Stomach (tissue), 9 donors: ENCODE measurements around the gene SHISAL1. TPM values are rescaled to one million over a fixed set of nuclear protein-coding genes. Genes with fewer than 3 reads are reported as not detected.

Source experiments
- DNase-seq, 2 donors: peaks; one replicate each; pipeline versions ENCODE4 v3.0.0 to v3.0.0-alpha.2; 2013 to 2019
- H3K27ac ChIP-seq, 5 donors: fragments of 200-600 bp in 4 of 5; sonication (generic) in 4 of 5; one replicate each; pipeline ENCODE4 v1.5.1; 2013 to 2019; ENCODE audit warnings: mild to moderate bottlenecking in 1 of 5, moderate library complexity in 1 of 5
- H3K27me3 ChIP-seq, 3 donors: fragments of 200-600 bp; sonication (generic); one replicate each; pipeline ENCODE4 v1.5.1; 2017 to 2019; ENCODE audit warnings: mixed run types in 1 of 3
- H3K36me3 ChIP-seq, 4 donors: fragments of 200-600 bp; sonication (generic); 1 replicate in 3 of 4; 2 replicates in 1 of 4; pipeline ENCODE4 v1.5.1; 2016 to 2019
- H3K4me1 ChIP-seq, 4 donors: fragments of 200-600 bp; sonication (generic); one replicate each; pipeline ENCODE4 v1.5.1; 2016 to 2019
- H3K4me3 ChIP-seq, 4 donors: fragments of 200-600 bp; sonication (generic) in 3 of 4; one replicate each; pipeline ENCODE4 v1.5.1; 2016 to 2019; ENCODE audit warnings: mild to moderate bottlenecking in 1 of 4
- H3K9me3 ChIP-seq, 4 donors: fragments of 200-600 bp; sonication (generic); one replicate each; pipeline ENCODE4 v1.5.1; 2016 to 2019
- CTCF ChIP-seq, 7 experiments: fragments of 450-650 bp in 4 of 7; fragments of 200-600 bp in 3 of 7; sonication (generic) in 3 of 7; IDR thresholded peaks; one replicate each; pipeline ENCODE4 v1.5.1; 2016 to 2019; ENCODE audit warnings: antibody characterized with exemption in 7 of 7, control low read depth in 2 of 7, mild to moderate bottlenecking in 1 of 7
- EP300 ChIP-seq: sonication (generic); formaldehyde crosslinking; IDR thresholded peaks from one replicate; pipeline ENCODE4 v1.6.1; 2017; ENCODE audit warnings: antibody characterized with exemption
- POLR2A ChIP-seq, 4 donors: fragments of 450-650 bp; IDR thresholded peaks; one replicate each; pipeline ENCODE4 v1.6.1; 2016; ENCODE audit warnings: antibody characterized with exemption in 4 of 4, control low read depth in 2 of 4, mild to moderate bottlenecking in 1 of 4, moderate library complexity in 1 of 4
- POLR2AphosphoS5 ChIP-seq, 3 donors: sonication (generic); formaldehyde crosslinking; IDR thresholded peaks; one replicate each; pipeline ENCODE4 v1.6.1; 2016; ENCODE audit warnings: antibody characterized with exemption in 3 of 3
- WGBS, 5 donors: extraction: QIAGEN DNeasy Blood & Tissue Kit in 3 of 5; methylation state at CpG; one replicate each; pipeline versions ENCODE4 v1.1.5 to v1.1.7; 2013 to 2018; 5-methylcytosine and 5-hydroxymethylcytosine counted together
- intact Hi-C: fragments of 100-400 bp; cut with DNase I; formaldehyde crosslinking; loops from one replicate; pipeline ENCODE4 v1.15.1; 2023; ENCODE audit warnings: low total_unique reads
- polyA plus RNA-seq, 3 donors: library from polyadenylated mRNA; stranded (reverse); fragments of 200-250 nt; gene quantifications; one replicate each; pipeline ENCODE4 v1.2.3, GENCODE V29; 2013
- total RNA-seq, 5 donors: library from RNA; depleted of rRNA; stranded (reverse); fragments of >200 nt; gene quantifications; one replicate each; pipeline versions ENCODE4 v1.1.0 to v1.2.3, GENCODE V29; 2014 to 2016
- donor health status: healthy with polysubstance abuse.
- donor health status: Bipolar disorder and iron deficiency.
- donor health status: healthy.

Gene SHISAL1
- total and polyA plus RNA-seq, 8 donors = 0.43 to 19.3 (median 1.2) TPM

- Histone ChIP-seq H3K9me3 (peaks cover 2 to 17% (median 10%) of the 10 kb centered on the region in 4 donors), H3K36me3 (no peaks in the 10 kb centered on the region), H3K4me1 (peaks cover 0 to 18% (median 14%) of the 10 kb centered on the region in 4 donors), H3K4me3 (no peak overlapping the region), H3K27me3 (no peaks in the 10 kb centered on the region), H3K27ac (peak overlapping the region in 3 of 5 donors; percentile 44 to 71 (median 66))
- WGBS, 5 donors = 29 to 57% (median 49%) methylated on average over 12 of the region's 12 CpGs
- intact Hi-C loops = no loop called here
- TF ChIP-seq POLR2A (IDR thresholded peaks at IDR 0.05) = no peak
- TF ChIP-seq CTCF (IDR thresholded peaks at IDR 0.05) = no peak
- no peak for TF ChIP-seq EP300
- TF ChIP-seq POLR2AphosphoS5 (IDR thresholded peaks at IDR 0.05) = no peak
- peak in 1 of 2 donors; percentile 58 for DNase-seq
Observed at GRCh38 chr22:44211946-44212930, 100.5 kb downstream of the SHISAL1 start.

GRCh38 chr22:44211256-44211945 lies 101.3 kb downstream of the SHISAL1 start:
- Histone ChIP-seq H3K36me3 (no peaks in the 10 kb centered on the region), H3K4me1 (peaks cover 0 to 18% (median 14%) of the 10 kb centered on the region in 4 donors), H3K9me3 (peaks cover 2 to 17% (median 10%) of the 10 kb centered on the region in 4 donors), H3K27ac (peak overlapping the region in 3 of 5 donors; percentile 44 to 71 (median 66)), H3K27me3 (no peaks in the 10 kb centered on the region), H3K4me3 (no peak overlapping the region)
- 61 to 73% (median 66%) methylated on average over 6 of the region's 6 CpGs for WGBS, 5 donors
- DNase-seq = no peak
- intact Hi-C loops = no loop called here
- TF ChIP-seq CTCF (IDR thresholded peaks at IDR 0.05) (no peak), EP300 (no peak), POLR2AphosphoS5 (IDR thresholded peaks at IDR 0.05) (no peak), POLR2A (IDR thresholded peaks at IDR 0.05) (no peak)

- TF ChIP-seq POLR2AphosphoS5 (IDR thresholded peaks at IDR 0.05) (no peak), EP300 (no peak), POLR2A (IDR thresholded peaks at IDR 0.05) (no peak), CTCF (IDR thresholded peaks at IDR 0.05) (no peak)
- intact Hi-C loops = no loop called here
- peaks cover 0 to 18% (median 14%) of the 10 kb centered on the region in 4 donors for H3K4me1 ChIP-seq
- no peaks in the 10 kb centered on the region for H3K36me3 ChIP-seq
- peak overlapping the region in 2 of 5 donors; percentile 44 to 71 for H3K27ac ChIP-seq
- H3K4me3 ChIP-seq = no peak overlapping the region
- DNase-seq = no peak
- H3K9me3 ChIP-seq = peaks cover 2 to 14% (median 10%) of the 10 kb centered on the region in 4 donors
- 65 to 76% (median 73%) methylated on average over 4 of the region's 4 CpGs for WGBS, 5 donors
- H3K27me3 ChIP-seq = no peaks in the 10 kb centered on the region
Observed at GRCh38 chr22:44210722-44211121, 102.0 kb downstream of the SHISAL1 start.

GRCh38 chr22:44209343-44209742 lies 103.4 kb downstream of the SHISAL1 start:
- TF ChIP-seq POLR2AphosphoS5 (IDR thresholded peaks at IDR 0.05) (no peak), POLR2A (IDR thresholded peaks at IDR 0.05) (no peak), CTCF (IDR thresholded peaks at IDR 0.05) (no peak), EP300 (no peak)
- H3K36me3 ChIP-seq = no peaks in the 10 kb centered on the region
- H3K4me3 ChIP-seq = no peak overlapping the region
- 87 to 91% (median 88%) methylated on average over 3 of the region's 3 CpGs for WGBS, 5 donors
- DNase-seq = no peak
- no peaks in the 10 kb centered on the region for H3K27me3 ChIP-seq
- peaks cover 0 to 10% (median 9%) of the 10 kb centered on the region in 4 donors for H3K9me3 ChIP-seq
- intact Hi-C loops = no loop called here
- no peak overlapping the region for H3K27ac ChIP-seq
- H3K4me1 ChIP-seq = peaks cover 0 to 18% (median 14%) of the 10 kb centered on the region in 4 donors
